HepG2 (cell line): ENCODE results near the gene MYBL2. TPM values are rescaled to one million over a fixed set of nuclear protein-coding genes. Genes with fewer than 3 reads are reported as not detected.

Experiments used
- CTCF ChIP-seq: sonication (generic); formaldehyde crosslinking; IDR thresholded peaks from 2 replicates; pipeline ENCODE4 v1.5.0; 2020; ENCODE audit warnings: mild to moderate bottlenecking, missing genetic modification reagents, moderate library complexity
- EEA1 ChIP-seq: sonication (generic); formaldehyde crosslinking; IDR thresholded peaks from 2 replicates; pipeline ENCODE4 v1.5.1; 2020; ENCODE audit warnings: mild to moderate bottlenecking, missing genetic modification reagents, borderline replicate concordance
- HBP1 ChIP-seq: IDR thresholded peaks from 2 replicates; pipeline ENCODE4 v1.6.1; 2016; ENCODE audit warnings: low read depth, control low read depth
- HOMEZ ChIP-seq: IDR thresholded peaks from 2 replicates; pipeline ENCODE4 v1.6.1; 2016; ENCODE audit warnings: low read depth
- JUND ChIP-seq: sonication (generic); formaldehyde crosslinking; IDR thresholded peaks from 2 replicates; pipeline ENCODE4 v1.8.0; 2022; ENCODE audit warnings: mild to moderate bottlenecking, missing genetic modification reagents
- KLF11 ChIP-seq: IDR thresholded peaks from 2 replicates; pipeline ENCODE4 v1.6.1; 2016; ENCODE audit warnings: missing compliant biosample characterization
- KLF13 ChIP-seq: sonication (generic); formaldehyde crosslinking; IDR thresholded peaks from 2 replicates; pipeline ENCODE4 v1.4.0; 2020; ENCODE audit warnings: mild to moderate bottlenecking, missing genetic modification reagents
- MBNL3 ChIP-seq: fragments of 250-450 bp; sonication (Bioruptor Pico); conservative IDR thresholded peaks from 2 replicates; pipeline ENCODE4 v1.8.0; 2022; ENCODE audit warnings: mild to moderate bottlenecking, inconsistent platforms
- MXD1 ChIP-seq: sonication (generic); formaldehyde crosslinking; IDR thresholded peaks from 2 replicates; pipeline ENCODE4 v1.4.0; 2020; ENCODE audit warnings: mild to moderate bottlenecking, missing genetic modification reagents
- PREB ChIP-seq: sonication (generic); formaldehyde crosslinking; IDR thresholded peaks from 2 replicates; pipeline ENCODE4 v1.4.0; 2020; ENCODE audit warnings: missing genetic modification reagents
- RXRB ChIP-seq: IDR thresholded peaks from 2 replicates; pipeline ENCODE4 v1.6.1; 2016; ENCODE audit warnings: borderline replicate concordance, missing genetic modification reagents, missing compliant biosample characterization
- SMC3 ChIP-seq: IDR thresholded peaks from 2 replicates; pipeline ENCODE4 v1.6.1; 2011; ENCODE audit warnings: low read length, improper control_type of control experiment
- SP5 ChIP-seq: IDR thresholded peaks from 2 replicates; pipeline ENCODE4 v1.6.1; 2016; ENCODE audit warnings: low read depth, borderline replicate concordance
- SPEN ChIP-seq: sonication (generic); formaldehyde crosslinking; IDR thresholded peaks from 2 replicates; pipeline ENCODE4 v1.5.1; 2020; ENCODE audit warnings: low read depth, mild to moderate bottlenecking, missing genetic modification reagents
- ZNF326 ChIP-seq: sonication (generic); formaldehyde crosslinking; IDR thresholded peaks from 2 replicates; pipeline ENCODE4 v1.4.0; 2020; ENCODE audit warnings: missing genetic modification reagents, borderline replicate concordance
- ZNF501 ChIP-seq: sonication (generic); formaldehyde crosslinking; IDR thresholded peaks from 2 replicates; pipeline ENCODE4 v1.5.1; 2020; ENCODE audit warnings: mild to moderate bottlenecking, moderate library complexity, missing genetic modification reagents
- ZNF646 ChIP-seq: sonication (generic); formaldehyde crosslinking; IDR thresholded peaks from 2 replicates; pipeline ENCODE4 v1.9.0; 2021; ENCODE audit warnings: mild to moderate bottlenecking, missing genetic modification reagents
- polyA plus RNA-seq, 8 experiments: library from polyadenylated mRNA; depleted of rRNA in 3 of 8; stranded (reverse) in 7 of 8; unstranded in 1 of 8; fragments of >200 nt; fragmentation: Illumina TruSeq in 4 of 8; extraction: Trizol in 4 of 8; gene quantifications; 2 replicates each; pipeline versions ENCODE4 v1.2.1 to v1.2.3, GENCODE V29; 2011 to 2016; ENCODE audit warnings: low read depth in 4 of 8, missing spikeins in 1 of 8, mixed read lengths in 1 of 8; ENCODE audit not compliant: insufficient read depth in 1 of 8
- total RNA-seq, 5 experiments: library from RNA; depleted of rRNA; stranded (reverse); fragments of >200 nt; fragmentation: Illumina TruSeq; extraction: Trizol; gene quantifications; 2 replicates each; pipeline ENCODE4 v1.2.3, GENCODE V29; 2016; ENCODE audit warnings: low read depth in 1 of 5

Gene MYBL2
- total and polyA plus RNA-seq, 2 of the 13 experiments (the other 11 are each of a cell fraction or from before 2014, with no cell fraction given), result 11.9 to 66.2 TPM

GRCh38 chr20:43691928-43692524 is 25.1 kb downstream of the MYBL2 start (continued):
- TF ChIP-seq JUND (CRISPR knock-in tag) (no peak), ZNF646 (CRISPR knock-in tag) (no peak), PREB (no peak), CTCF (CRISPR knock-in tag) (peak; percentile 93), SMC3 (peak; percentile 98), ZNF501 (CRISPR knock-in tag) (0 out of 2 replicates have a peak, but pooled peaks have one; percentile 45), ZNF326 (CRISPR knock-in tag) (0 out of 2 replicates have a peak, but pooled peaks have one; percentile 36), RXRB (CRISPR knock-in tag) (0 out of 2 replicates have a peak, but pooled peaks have one; percentile 21), EEA1 (CRISPR knock-in tag) (no peak), HOMEZ (CRISPR knock-in tag) (no peak), KLF13 (CRISPR knock-in tag) (no peak), MBNL3 (CRISPR knock-in tag) (no peak), MXD1 (CRISPR knock-in tag) (0 out of 2 replicates have a peak, but pooled peaks have one; percentile 44), HBP1 (CRISPR knock-in tag) (no peak), KLF11 (CRISPR knock-in tag) (no peak), SPEN (no peak), SP5 (CRISPR knock-in tag) (no peak)
